Activated CD8-positive, alpha-beta memory T cell treated with anti-CD3 and anti-CD28 coated beads, Interleukin-2, amount 50 U/mL, for 24 hours (primary cell): ENCODE data around the gene FBXL3.

Source experiments
- DNase-seq: peaks from one replicate; pipeline ENCODE4 v3.0.0-alpha.2; 2020; ENCODE audit errors: extremely low read depth

Gene FBXL3, protein sequence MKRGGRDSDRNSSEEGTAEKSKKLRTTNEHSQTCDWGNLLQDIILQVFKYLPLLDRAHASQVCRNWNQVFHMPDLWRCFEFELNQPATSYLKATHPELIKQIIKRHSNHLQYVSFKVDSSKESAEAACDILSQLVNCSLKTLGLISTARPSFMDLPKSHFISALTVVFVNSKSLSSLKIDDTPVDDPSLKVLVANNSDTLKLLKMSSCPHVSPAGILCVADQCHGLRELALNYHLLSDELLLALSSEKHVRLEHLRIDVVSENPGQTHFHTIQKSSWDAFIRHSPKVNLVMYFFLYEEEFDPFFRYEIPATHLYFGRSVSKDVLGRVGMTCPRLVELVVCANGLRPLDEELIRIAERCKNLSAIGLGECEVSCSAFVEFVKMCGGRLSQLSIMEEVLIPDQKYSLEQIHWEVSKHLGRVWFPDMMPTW

DNA sequence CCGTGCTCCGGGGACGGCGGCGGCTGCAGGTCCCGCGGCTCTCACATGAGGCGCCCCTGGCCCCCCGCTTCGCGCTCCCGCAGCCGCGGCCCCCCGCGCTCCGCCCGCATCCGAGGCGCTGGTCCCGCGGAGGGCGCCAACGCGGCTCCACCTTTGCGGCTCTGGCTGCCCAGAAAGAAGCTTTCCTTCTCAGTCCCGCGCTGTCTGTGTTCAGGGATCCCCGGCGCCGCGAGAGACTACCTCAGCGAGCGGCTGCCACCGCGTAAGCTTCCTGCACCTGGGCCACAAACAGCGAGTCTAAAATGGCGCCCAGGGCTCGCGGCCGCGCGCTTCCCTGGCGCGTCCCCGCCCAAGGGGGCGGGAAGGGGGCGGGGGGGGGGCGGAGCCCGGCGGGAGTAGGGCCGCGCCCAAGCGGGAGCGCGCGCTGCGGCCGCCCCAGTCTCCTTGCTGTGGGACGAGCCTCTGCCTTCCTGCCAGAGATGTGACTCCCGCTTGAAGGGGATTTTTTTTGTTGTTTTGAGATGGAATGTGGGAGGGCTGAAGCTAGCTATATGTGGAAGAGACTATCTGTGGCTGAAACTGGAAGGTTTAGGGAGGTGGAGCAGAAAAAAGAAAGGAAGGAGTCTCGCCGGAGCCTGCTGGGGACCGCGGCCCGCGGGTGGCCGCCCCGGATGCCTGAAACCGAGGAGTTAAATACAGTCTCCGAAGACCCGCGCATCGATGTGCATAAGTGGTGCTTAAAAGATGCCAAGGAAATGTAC is at the start of gene FBXL3:
FBXL3 (minus strand) TSS at position 299 of the 761 bp plus-strand sequence. CDS start 5,299 bp downstream, outside the sequence.
- DNase-seq = peak; percentile 50

DNA sequence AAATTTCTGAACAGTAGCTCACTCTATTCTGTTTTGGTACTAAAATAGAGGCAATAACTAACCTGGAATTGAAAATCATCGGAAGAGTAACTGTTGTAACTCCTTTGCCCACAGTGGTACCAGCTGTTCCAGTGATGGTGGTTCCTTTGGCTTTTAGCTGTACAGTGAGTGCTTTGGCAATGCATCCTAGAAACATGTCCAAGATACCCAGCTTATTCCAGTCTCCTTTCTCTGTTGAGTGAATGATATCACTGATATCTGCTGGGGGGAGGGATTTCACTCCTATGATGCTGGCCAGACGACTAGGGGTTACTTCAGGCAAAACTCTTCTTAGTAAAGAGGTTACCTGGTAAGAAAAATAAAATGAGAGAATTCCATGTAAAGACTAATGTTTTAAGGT is 40.6 kb upstream of the FBXL3 start:
- DNase-seq = no peak

DNA sequence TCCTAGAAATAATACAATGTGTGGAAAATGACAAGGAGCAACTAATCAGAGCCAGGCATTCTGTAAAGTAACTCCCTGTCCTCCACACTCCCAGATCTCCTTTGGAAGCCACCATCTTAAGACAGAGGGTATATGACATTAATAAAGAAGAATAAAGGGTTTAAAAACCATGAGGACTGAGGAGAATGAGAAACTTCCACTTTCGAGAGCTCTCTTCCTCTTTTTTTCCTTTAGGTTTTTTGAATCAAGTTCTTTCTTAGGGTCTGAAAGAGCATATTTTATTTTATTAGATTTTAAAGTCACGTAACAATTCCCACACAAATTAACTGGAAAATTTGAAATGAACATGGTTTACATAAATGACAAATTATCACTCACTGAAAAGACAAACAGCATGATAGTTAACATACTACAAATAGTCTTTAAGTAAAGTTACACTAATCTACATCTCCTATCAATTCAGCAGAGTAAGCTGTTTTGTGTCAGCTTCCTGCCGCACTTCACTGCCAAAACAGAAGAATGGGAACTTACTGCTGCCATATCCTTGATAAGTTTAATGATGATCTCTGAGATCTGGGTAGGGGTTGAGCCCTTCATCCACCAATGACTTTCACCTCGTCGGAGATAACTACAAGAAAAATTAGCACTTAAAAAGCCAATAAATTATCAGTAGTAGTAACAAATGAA is 38.6 kb upstream of the FBXL3 start:
- DNase-seq = no peak

DNA sequence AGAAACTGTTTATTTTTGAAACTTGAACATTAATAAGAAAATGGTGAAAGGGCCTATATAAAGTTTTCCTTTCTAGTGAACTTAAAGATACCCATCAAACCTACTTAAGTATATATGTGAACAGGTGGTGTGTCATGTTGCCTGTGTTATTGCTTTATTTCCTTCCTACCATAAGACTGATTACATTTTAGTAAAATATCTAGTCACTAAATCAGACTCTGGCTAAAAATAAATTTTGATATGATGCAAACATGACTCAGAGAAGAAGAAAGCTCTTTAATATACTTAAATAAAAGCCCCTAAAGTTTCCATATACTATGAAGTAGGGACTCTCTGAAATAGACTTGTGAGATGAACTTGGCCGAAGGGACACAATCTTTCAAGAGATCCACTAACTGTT is 35.1 kb upstream of the FBXL3 start:
- no peak for DNase-seq

DNA sequence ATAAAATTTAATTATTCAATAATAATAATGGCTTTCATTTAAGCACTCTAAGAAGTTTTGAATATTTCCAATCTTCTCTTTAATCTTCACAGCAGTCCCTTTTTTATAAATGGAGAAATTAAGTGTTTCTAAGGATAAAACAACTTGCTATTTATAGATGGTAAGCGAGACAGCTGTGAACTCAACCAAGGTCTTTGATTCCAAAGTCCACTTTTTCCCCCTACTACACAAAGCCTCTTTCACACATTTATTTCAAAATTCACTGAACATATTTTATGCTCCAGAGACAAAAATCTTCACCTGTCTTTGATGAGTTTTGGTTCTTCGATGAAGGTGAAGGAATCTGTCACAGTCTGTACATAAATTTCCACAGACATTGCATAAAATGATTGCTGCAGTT is 34.4 kb upstream of the FBXL3 start:
- DNase-seq = no peak

DNA sequence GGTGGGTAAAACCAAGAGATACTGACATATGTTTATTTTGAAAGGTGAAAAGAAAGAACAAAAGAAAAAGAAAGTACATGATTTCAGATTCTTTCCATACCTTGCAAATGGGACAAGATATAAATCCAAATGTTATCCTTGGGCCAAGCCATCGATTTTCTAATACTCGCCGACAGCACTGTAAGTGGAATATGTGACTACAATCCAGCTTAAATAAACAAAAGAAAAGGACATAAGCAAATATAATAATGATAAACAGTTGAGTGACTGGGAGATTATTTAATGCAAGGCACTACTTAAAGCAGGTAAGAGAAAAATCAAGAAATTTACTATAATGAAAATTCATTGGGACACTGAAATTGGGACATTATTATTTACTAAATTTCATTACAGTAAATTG is 29.9 kb upstream of the FBXL3 start:
- DNase-seq = no peak

DNA sequence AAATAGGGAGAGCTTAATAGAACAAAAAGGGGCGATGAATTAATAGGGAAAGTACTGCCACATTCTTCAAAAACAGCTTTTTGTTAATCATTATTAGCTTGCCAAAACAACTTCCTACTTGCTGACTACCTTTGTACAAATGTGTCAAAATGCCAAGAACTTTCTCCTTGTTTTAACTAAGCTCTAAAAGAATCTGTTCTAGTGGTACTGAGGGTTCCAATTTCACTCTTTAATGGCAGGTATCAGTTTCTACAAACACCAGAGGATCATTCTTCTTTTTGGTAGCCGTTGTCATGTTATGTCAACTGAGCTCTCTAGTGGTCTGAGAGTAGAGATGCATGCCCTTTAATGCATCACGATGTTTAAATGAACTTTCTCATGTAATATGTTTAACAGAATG is 29.4 kb upstream of the FBXL3 start:
- DNase-seq = no peak

DNA sequence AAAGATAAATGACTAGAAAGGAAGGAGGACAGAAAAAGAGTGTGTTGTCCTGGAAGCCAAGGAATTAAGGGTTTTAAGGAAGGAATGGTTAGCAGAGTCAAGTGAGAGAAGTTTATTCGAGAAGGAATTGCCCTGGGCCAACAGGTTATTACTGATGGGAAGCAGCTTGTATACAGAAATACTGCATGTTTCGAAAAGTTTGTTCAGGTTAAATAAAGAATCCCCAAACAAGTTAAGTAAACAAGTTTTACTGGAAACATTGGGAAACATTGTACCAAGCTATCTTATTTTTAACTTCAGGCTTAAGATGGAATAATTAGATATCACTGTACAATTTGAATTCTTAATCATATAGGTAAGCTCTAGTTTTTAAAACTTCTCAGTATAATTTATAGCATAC is 28.2 kb upstream of the FBXL3 start:
- DNase-seq = no peak

DNA sequence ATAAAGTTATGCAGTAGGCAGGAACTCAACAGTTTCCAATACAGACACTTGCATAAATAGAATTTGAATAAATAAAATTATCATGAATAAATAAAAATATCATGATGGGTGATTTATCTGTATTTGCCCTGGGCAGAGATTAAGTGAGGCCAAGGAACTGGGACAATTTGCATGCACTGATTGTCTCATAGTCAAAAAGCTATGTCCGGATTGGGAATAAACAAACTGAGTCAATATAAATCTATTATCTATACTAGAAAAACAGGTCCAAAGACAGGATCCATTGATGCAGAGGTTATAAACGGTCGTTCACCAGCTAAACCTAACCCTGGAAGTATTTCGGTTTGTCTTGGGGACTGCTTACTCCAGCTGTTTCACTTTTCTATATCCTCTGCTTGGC is 26.2 kb upstream of the FBXL3 start:
- no peak for DNase-seq

DNA sequence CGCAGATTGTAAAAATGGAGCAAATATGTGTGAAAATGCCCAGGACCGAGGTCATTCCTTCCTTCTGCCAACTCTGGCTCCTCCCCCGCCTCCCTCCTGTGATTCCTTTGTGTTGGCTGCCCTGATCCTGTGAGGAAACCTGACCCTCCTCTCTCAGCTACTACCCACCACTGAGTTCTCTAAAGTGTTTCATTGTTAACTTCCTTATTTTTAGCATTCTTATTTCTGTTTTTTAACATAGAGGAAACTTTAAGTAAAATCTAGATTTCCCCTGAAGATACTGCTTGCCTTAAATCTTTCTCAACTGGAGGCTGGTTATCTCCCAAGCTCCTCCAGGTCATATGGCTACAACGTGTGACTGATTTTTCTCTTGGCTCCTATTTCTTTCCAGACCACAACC is 21.7 kb upstream of the FBXL3 start:
- no peak for DNase-seq

DNA sequence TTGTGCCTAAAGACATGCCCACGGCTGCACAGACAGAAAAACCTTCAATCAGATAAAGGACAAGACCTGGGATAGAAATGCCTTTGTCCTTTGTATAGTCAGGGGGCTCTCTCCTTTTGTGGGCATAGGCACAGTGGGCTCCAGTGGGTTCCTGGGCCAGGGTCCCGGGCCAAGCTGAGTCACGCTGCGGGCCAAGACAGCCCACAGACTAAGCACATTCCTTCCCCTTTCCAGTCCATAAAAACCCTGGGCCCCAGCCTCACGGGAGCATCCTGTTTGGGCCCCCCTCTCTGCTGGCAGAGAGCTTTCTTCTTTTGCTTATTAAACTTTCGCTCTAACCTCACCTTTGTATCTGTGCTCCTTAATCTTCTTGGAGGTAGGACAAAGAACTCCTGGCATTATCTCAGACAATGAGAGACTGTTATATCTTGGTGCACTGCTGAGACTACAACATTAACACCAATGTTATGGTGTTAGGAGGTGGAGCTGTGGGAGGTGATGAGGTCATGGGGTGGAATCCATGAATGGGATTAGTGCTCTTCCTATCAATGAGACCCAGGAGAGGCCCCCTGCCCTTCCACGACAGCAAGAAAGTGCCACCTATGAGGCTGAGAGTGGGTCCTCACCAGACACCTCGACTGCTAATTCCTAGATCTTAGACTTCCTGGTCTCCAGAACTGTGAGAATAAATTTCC is 20.8 kb upstream of the FBXL3 start:
- no peak for DNase-seq

DNA sequence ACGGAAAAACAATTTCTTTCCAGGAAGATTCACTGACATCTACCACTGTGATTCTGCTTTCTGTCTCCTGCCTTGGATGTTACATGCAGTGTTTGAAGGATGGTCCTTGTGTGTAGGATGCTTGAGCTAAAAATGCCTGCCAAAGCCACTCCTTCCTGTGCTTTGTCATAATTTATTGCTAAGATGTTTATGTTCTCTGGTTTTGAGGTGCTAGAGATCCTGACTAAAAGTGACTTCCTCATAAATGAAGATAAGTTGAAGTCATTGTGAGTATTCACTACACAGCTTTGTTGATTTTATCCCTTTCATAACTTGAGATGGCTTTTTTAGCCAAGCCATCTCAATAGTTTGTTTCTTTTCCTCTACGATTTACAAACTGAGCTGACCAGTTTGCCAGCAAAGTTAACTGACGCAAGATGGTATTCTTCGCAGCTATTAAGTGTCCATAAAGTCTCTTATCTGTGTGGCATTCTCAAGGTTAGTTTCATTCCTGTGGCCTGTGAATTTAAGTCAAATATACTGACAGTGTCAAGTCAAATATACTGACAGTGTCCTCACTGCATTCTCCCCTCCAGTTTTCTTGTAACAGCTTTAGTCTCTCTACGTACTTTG is 15.7 kb upstream of the FBXL3 start:
- DNase-seq = no peak

DNA sequence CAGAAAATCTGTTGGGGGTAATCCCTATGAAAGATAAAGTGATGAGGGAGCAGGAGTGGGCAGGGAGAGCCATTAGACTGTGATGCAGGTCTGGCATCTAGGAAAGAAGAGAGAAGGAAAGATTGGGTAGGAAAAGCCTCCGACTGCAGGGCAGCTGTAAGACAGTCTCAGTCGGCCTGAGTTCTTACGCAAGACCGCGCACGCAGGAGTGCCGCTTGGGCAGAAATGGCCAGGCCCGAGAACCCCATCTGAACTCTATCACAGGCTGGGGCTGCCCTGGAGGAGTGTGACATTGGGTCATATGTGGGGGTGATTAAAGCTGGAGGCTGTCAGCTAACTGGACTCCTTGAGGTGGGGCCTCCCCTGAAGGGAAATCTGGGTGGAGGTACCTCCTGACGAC is 13.9 kb upstream of the FBXL3 start:
- no peak for DNase-seq

DNA sequence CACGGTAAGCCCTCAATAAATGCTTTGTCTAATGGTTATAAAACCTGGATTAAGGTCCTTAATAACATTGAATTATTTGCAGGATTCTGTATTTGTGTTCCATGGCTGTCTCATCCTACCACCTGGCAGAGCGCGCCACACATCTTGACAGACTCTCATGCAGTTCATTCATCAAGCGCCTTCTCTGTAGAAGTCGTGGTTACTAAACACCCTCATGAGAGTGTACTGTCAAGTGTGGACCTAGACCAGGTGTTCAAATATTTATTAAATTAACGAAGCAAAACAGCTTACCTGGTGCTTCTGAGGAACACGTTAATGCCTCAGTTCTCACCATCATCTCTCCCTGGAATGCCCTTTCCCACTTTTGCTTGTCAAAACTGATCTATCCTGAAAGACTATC is 13.1 kb upstream of the FBXL3 start:
- DNase-seq = no peak

DNA sequence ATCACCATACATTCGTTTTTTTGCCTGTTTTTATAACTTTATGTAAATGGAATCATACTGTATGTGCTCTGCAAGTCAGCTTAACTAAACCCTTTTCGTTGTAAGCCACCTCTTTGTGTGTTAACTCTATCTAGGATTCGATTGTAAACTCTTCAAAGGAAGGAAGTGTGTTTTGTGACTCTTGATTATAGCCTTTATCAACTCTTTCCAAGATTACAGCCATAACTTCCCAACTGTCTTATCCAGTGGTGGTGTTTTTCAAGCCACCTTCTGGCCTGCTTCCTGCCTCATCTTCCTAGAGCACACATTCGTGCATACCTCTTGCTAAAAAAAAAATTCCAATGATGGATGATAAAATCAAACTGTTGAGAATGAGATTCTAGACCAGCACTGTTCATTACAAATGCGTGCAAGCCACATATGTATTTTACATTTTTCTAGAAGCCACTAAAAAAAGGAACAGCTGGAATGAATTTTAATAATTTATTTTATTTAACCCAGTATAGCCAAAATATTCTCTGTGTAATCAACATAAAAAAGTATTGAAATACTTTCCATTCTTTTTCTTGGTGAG is 12.0 kb upstream of the FBXL3 start:
- DNase-seq = no peak

DNA sequence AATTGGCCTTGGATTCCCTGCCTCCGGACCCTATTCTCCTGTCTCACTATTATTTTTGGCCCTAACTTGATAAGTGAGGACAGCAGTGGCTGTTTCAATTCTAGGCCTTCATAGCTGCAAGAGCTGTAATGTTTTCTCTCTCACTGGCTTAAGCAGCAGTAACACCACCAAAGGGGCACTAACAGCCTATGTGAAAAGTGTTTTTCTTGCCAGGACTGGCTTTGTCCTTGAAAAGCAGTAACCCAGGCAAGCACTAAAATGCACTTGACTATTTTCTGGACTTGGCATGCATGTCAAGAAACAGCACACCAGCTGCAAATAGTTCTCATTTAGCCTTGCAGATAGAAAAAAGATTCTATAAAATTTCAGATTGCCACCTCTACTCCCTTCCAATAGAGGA is 9.3 kb upstream of the FBXL3 start:
- no peak for DNase-seq

DNA sequence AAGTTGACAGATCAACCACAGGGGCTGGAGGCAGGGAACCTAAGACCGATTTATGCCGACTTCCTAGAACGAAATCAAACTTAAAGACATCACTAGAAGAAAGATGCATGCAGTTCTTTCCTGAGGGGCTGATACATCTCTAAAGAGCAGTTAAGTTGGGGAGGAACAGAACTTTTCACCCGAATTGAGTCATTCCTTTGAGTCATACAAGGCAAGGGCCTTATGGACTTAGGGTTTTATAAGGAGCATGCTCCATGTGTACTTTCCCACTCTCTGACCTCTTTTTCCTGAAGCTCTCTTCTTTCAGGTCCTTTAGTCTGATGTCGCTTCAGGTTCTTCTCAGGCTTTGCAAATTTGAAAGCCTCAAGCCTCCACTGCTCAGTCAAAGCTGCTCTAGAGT is 7.9 kb upstream of the FBXL3 start:
- no peak for DNase-seq

DNA sequence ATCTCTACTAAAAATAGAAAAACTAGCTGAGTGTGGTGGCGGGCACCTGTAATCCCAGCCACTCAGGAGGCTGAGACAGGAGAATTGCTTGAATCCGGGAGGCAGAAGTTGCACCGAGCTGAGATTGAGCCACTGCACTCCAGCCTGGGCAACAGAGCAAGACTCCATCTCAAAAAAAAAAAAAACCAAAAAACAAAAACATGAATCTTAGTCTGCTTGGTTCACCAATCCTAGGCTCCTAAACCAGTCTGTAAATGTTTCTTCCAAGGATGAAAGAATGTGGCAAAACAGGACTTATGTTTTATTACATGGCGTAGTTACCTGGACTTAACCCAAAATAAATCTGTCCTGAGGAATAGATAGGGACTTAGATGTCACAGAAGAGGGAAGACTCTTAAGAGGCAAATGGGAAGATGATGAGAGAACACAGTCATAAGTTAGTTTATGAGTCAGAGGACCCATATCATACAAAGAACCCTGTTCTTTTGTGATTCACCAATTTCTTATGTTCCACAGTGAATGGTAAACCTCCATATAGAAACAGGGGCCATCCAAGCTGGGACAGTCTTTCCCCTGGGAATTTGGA is 6.9 kb upstream of the FBXL3 start:
- no peak for DNase-seq

DNA sequence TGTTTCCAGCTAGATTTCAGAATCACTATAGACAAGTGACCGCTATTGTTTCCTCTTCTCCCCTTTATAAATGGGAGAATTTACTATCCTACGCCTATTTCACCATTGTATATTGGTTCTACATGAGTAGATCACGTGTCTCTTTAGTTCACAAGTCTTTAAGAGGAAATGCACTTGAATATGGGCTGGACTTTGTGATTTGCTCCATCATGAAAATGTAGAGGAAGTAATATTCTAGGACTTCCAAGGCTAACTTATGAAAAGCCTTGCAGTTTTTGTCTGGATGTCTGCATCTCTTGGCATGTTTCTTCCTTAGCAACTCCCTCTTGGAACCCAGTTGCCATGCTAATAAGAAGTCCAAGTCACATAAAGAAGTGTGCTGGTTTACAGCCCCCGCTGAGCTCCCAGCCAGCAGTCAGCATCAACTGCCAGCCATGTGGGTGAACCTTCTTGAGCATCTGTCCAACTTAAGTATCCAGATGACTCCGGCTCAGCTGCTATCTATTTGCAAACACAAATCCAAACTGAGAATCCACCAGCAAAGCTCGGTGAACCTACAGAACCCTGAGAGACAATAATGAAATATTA is 4.8 kb upstream of the FBXL3 start:
- no peak for DNase-seq

DNA sequence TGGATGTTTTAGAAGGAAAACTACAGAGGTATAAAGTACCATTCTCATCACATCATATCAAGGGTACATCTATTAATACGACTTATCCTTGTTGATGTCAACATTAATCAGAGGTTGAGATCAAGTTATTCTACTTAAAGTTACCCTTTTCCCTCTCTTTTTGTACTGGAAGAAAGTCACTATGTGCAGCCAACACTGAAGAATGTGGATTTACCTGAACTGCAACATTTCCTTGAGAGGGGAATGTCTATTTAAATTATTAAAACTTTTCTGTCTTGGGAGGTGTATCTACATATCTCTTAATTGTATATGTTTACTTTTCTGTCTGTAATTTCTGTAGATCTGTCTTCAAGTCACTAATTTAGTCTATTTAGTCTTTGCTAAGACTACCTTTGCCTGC is 2.5 kb upstream of the FBXL3 start:
- DNase-seq = no peak

DNA sequence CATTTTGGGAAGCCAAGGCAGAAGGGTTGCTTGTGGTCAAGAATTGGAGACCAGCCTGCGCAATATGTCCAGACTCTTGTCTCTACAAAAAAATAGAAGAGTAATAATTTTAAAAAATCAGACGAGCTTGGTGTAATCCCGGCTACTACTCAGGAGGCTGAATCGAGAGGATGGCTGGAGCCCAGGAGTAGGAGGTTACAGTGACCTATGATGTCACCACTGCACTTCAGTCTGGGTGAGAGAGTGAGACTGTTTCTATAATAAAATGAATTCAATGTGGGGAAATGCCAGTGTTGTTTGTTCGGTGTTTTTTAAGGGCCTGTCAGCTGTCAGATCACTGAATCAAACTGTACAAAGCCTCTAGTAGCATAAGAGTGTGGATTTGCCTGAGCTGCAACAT is 1.2 kb upstream of the FBXL3 start:
- no peak for DNase-seq
